ENCODE data around the gene ADCY7.

DNA sequence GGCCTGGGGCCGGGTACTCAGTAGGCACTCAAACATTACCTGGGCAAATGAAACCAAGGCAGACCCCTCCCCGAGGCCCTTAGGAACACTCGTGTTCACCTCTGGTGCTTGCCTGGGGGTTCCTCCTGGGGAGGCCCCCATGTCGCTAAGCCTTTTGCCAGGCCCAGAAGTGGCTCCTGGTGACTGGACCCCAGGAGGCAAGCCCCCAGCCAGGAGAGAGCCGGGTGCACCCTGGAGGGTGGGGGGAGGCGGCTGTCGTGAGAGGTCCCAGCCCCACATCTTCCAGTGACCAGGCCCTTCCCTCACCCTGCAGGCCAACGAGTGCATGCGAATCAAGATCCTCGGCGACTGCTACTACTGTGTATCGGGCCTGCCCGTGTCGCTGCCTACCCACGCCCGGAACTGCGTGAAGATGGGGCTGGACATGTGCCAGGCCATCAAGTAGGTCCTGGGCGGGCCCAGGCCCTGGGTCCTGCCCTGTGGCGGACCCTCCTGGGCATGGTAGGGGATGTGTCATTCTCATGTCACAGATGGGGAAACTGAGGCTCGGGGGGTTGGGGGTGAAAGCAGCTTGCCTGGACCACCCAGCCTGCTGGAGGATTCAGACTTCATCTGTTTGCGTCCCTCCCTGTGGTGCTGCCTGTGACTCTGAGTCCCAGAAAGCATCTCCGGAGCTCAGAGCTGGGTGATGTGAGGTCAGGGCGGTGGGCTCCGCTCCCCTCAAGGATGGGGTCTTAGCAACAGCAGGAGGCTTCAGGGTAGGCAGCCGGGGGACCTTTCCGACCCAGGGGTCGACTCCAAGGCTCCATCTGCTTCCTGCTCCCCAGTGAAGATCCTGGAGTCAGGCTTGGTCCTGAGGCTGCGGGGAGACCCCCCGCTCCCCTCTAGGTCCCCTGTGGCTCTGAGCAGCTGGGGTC lies 32.5 kb downstream of the ADCY7 start:
- TF ChIP-seq, protein P1, sequence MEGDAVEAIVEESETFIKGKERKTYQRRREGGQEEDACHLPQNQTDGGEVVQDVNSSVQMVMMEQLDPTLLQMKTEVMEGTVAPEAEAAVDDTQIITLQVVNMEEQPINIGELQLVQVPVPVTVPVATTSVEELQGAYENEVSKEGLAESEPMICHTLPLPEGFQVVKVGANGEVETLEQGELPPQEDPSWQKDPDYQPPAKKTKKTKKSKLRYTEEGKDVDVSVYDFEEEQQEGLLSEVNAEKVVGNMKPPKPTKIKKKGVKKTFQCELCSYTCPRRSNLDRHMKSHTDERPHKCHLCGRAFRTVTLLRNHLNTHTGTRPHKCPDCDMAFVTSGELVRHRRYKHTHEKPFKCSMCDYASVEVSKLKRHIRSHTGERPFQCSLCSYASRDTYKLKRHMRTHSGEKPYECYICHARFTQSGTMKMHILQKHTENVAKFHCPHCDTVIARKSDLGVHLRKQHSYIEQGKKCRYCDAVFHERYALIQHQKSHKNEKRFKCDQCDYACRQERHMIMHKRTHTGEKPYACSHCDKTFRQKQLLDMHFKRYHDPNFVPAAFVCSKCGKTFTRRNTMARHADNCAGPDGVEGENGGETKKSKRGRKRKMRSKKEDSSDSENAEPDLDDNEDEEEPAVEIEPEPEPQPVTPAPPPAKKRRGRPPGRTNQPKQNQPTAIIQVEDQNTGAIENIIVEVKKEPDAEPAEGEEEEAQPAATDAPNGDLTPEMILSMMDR (IDR thresholded peaks at IDR 0.05): no peak
- TF ChIP-seq POLR2A (IDR thresholded peaks at IDR 0.05): no peak
